Neural progenitor cell (in vitro differentiated cells): ENCODE measurements around the gene DTX4. TPM values are rescaled to one million over a fixed set of nuclear protein-coding genes. Genes with fewer than 3 reads are reported as not detected.

Source experiments
- DNase-seq: peaks from one replicate; pipeline ENCODE4 v3.0.0-alpha.2; 2016; ENCODE audit warnings: low spot score
- H2AFZ ChIP-seq: fragments of 200-600 bp; sonication (generic); replicated peaks from 2 replicates; pipeline ENCODE4 v1.6.1; 2016; ENCODE audit warnings: antibody characterized with exemption
- H3F3A ChIP-seq: fragments of 200-600 bp; sonication (generic); 2 replicates; pipeline ENCODE4 v1.6.1; 2016; ENCODE audit warnings: antibody characterized with exemption, low read depth
- H3K27ac ChIP-seq: fragments of 200-600 bp; sonication (generic); 2 replicates; pipeline ENCODE4 v1.5.1; 2016; ENCODE audit warnings: mild to moderate bottlenecking
- H3K27me3 ChIP-seq: fragments of 200-600 bp; sonication (generic); 2 replicates; pipeline ENCODE4 v1.6.1; 2016; ENCODE audit warnings: mild to moderate bottlenecking, moderate library complexity
- H3K36me3 ChIP-seq: fragments of 200-600 bp; sonication (generic); 2 replicates; pipeline ENCODE4 v1.5.1; 2016
- H3K4me1 ChIP-seq: fragments of 200-600 bp; sonication (generic); 2 replicates; pipeline ENCODE4 v1.6.1; 2016; ENCODE audit warnings: mixed run types
- H3K4me2 ChIP-seq: fragments of 200-600 bp; sonication (generic); 2 replicates; pipeline ENCODE4 v1.6.1; 2016
- H3K4me3 ChIP-seq: fragments of 200-600 bp; sonication (generic); 2 replicates; pipeline ENCODE4 v1.5.1; 2016
- H3K79me2 ChIP-seq: fragments of 200-600 bp; sonication (generic); 2 replicates; pipeline ENCODE4 v1.6.1; 2016; ENCODE audit warnings: low read depth
- H3K9ac ChIP-seq: fragments of 200-600 bp; sonication (generic); 2 replicates; pipeline ENCODE4 v1.6.1; 2016
- H3K9me3 ChIP-seq: fragments of 200-600 bp; sonication (generic); 2 replicates; pipeline ENCODE4 v1.5.1; 2016; ENCODE audit warnings: low read depth
- H4K20me1 ChIP-seq: fragments of 200-600 bp; sonication (generic); 2 replicates; pipeline ENCODE4 v1.6.1; 2016; ENCODE audit warnings: low read depth
- H3K27ac Mint-ChIP-seq: 3 replicates; pipeline ENCODE4 v1.8.0; 2021; ENCODE audit warnings: mixed read lengths
- H3K27me3 Mint-ChIP-seq: 2 replicates; pipeline ENCODE4 v1.8.0; 2022; ENCODE audit warnings: low read depth, mild to moderate bottlenecking, inconsistent platforms, moderate library complexity, mixed read lengths; ENCODE audit not compliant: insufficient read depth
- H3K36me3 Mint-ChIP-seq: 3 replicates; pipeline ENCODE4 v1.8.0; 2021; ENCODE audit warnings: mixed read lengths
- H3K4me1 Mint-ChIP-seq: 3 replicates; pipeline ENCODE4 v1.8.0; 2021; ENCODE audit warnings: mixed read lengths
- H3K4me3 Mint-ChIP-seq: 3 replicates; pipeline ENCODE4 v1.8.0; 2021; ENCODE audit warnings: mild to moderate bottlenecking, moderate library complexity, mixed read lengths
- H3K9me3 Mint-ChIP-seq: 3 replicates; pipeline ENCODE4 v1.8.0; 2020; ENCODE audit warnings: mixed read lengths
- CTCF ChIP-seq: fragments of 200-600 bp; sonication (generic); IDR thresholded peaks from 2 replicates; pipeline ENCODE4 v1.5.1; 2017; ENCODE audit warnings: antibody characterized with exemption, mild to moderate bottlenecking
- EZH2 ChIP-seq: fragments of 200-600 bp; sonication (generic); IDR thresholded peaks from 2 replicates; pipeline ENCODE4 v1.6.1; 2017; ENCODE audit warnings: antibody characterized with exemption, mild to moderate bottlenecking, moderate library complexity
- EZH2phosphoT487 ChIP-seq: fragments of 200-600 bp; sonication (generic); IDR thresholded peaks from 2 replicates; pipeline ENCODE4 v1.6.1; 2017; ENCODE audit warnings: antibody characterized with exemption
- total RNA-seq: library from RNA; depleted of rRNA; stranded (reverse); fragments of >200 nt; gene quantifications from 2 replicates; pipeline ENCODE4 v1.2.3, GENCODE V29; 2015; ENCODE audit warnings: low replicate concordance

Gene DTX4
- total RNA-seq, 1 donor from 2014 or later, result 16.9 TPM

GRCh38 chr11:59184691-59185339, 12.9 kb downstream of the DTX4 start:
- H3K27me3 Mint-ChIP-seq, result peaks cover 11% of the 10 kb centered on the region
- Histone ChIP-seq H3K9ac (no peak overlapping the region), H3K27me3 (no peaks in the 10 kb centered on the region), H3K9me3 (no peaks in the 10 kb centered on the region), H3K36me3 (no peaks in the 10 kb centered on the region), H3K4me1 (peaks cover 40% of the 10 kb centered on the region), H3F3A (peaks cover 15% of the 10 kb centered on the region), H3K27ac (peak overlapping the region; percentile 46), H3K4me2 (peak overlapping the region; percentile 62), H3K79me2 (peaks cover 85% of the 10 kb centered on the region), H4K20me1 (peaks cover 89% of the 10 kb centered on the region), H2AFZ (no peak overlapping the region), H3K4me3 (no peak overlapping the region)
- peak overlapping the region; percentile 98 for H3K27ac Mint-ChIP-seq
- peak overlapping the region; percentile 69 for H3K4me3 Mint-ChIP-seq
- TF ChIP-seq EZH2phosphoT487 (no peak), CTCF (no peak), EZH2 (no peak)
- DNase-seq, result no peak
- H3K9me3 Mint-ChIP-seq, result peaks cover under 1% of the 10 kb centered on the region
- H3K36me3 Mint-ChIP-seq, result peaks cover 61% of the 10 kb centered on the region
- H3K4me1 Mint-ChIP-seq, result peaks cover 83% of the 10 kb centered on the region

GRCh38 chr11:59185386-59185945, 13.5 kb downstream of the DTX4 start:
- Mint-ChIP-seq H3K27ac (peak overlapping the region; percentile 98), H3K9me3 (no peaks in the 10 kb centered on the region), H3K4me1 (peaks cover 76% of the 10 kb centered on the region), H3K27me3 (peaks cover 8% of the 10 kb centered on the region), H3K36me3 (peaks cover 66% of the 10 kb centered on the region), H3K4me3 (peak overlapping the region; percentile 69)
- H3K4me3 ChIP-seq, result no peak overlapping the region
- no peak for TF ChIP-seq EZH2
- no peak for DNase-seq
- no peaks in the 10 kb centered on the region for H3K9me3 ChIP-seq
- H3K9ac ChIP-seq, result no peak overlapping the region
- H3K4me2 ChIP-seq, result peak overlapping the region; percentile 62
- H3K27ac ChIP-seq, result no peak overlapping the region
- H3K4me1 ChIP-seq, result peaks cover 34% of the 10 kb centered on the region
- peaks cover 83% of the 10 kb centered on the region for H4K20me1 ChIP-seq
- no peaks in the 10 kb centered on the region for H3K36me3 ChIP-seq
- H3F3A ChIP-seq, result peaks cover 8% of the 10 kb centered on the region
- no peaks in the 10 kb centered on the region for H3K27me3 ChIP-seq
- peaks cover 79% of the 10 kb centered on the region for H3K79me2 ChIP-seq
- no peak overlapping the region for H2AFZ ChIP-seq

GRCh38 chr11:59186130-59186594, 14.2 kb downstream of the DTX4 start:
- DNase-seq, result peak; percentile 62
- Histone ChIP-seq H3F3A (peaks cover 4% of the 10 kb centered on the region), H3K79me2 (peaks cover 72% of the 10 kb centered on the region), H3K4me1 (peaks cover 27% of the 10 kb centered on the region), H3K9me3 (no peaks in the 10 kb centered on the region), H3K36me3 (no peaks in the 10 kb centered on the region), H3K27me3 (no peaks in the 10 kb centered on the region), H4K20me1 (peaks cover 76% of the 10 kb centered on the region), H3K9ac (no peak overlapping the region), H2AFZ (no peak overlapping the region), H3K4me2 (no peak overlapping the region), H3K4me3 (no peak overlapping the region), H3K27ac (no peak overlapping the region)
- H3K9me3 Mint-ChIP-seq, result no peaks in the 10 kb centered on the region
- peak overlapping the region; percentile 98 for H3K27ac Mint-ChIP-seq
- H3K27me3 Mint-ChIP-seq, result peaks cover 8% of the 10 kb centered on the region
- peak overlapping the region; percentile 76 for H3K4me3 Mint-ChIP-seq
- H3K4me1 Mint-ChIP-seq, result peaks cover 70% of the 10 kb centered on the region
- TF ChIP-seq CTCF (peak; percentile 79), EZH2phosphoT487 (no peak)
- peaks cover 69% of the 10 kb centered on the region for H3K36me3 Mint-ChIP-seq

- no peak for TF ChIP-seq EZH2
- no peak for TF ChIP-seq EZH2phosphoT487
- no peak for TF ChIP-seq CTCF
- H3K27ac Mint-ChIP-seq, result peak overlapping the region; percentile 98
- H3K27ac ChIP-seq, result no peak overlapping the region
Observed at GRCh38 chr11:59187035-59187434, 15.1 kb downstream of the DTX4 start.

More at GRCh38 chr11:59187035-59187434, 15.1 kb downstream of the DTX4 start:
- Mint-ChIP-seq H3K27me3 (peaks cover 8% of the 10 kb centered on the region), H3K36me3 (peaks cover 66% of the 10 kb centered on the region), H3K9me3 (no peaks in the 10 kb centered on the region), H3K4me1 (peaks cover 61% of the 10 kb centered on the region), H3K4me3 (peak overlapping the region; percentile 63)
- H3F3A ChIP-seq, result peaks cover 4% of the 10 kb centered on the region
- no peak for DNase-seq
- no peak overlapping the region for H3K4me2 ChIP-seq
- H3K27me3 ChIP-seq, result no peaks in the 10 kb centered on the region
- peaks cover 23% of the 10 kb centered on the region for H3K4me1 ChIP-seq
- no peaks in the 10 kb centered on the region for H3K36me3 ChIP-seq
- H4K20me1 ChIP-seq, result peaks cover 67% of the 10 kb centered on the region
- no peaks in the 10 kb centered on the region for H3K9me3 ChIP-seq
- no peak overlapping the region for H2AFZ ChIP-seq
- H3K4me3 ChIP-seq, result no peak overlapping the region
- no peak overlapping the region for H3K9ac ChIP-seq
- peaks cover 64% of the 10 kb centered on the region for H3K79me2 ChIP-seq
